ENCODE results near the gene MT2A. TPM values are rescaled to one million over a fixed set of nuclear protein-coding genes. Genes with fewer than 3 reads are reported as not detected.
A peak's percentile ranks its signal among the peaks of the same experiment; 100 is the strongest.

MT2A gene
- total RNA-seq, 1 donor from 2014 or later = 34.0 TPM

- peak within 1 kb of the TSS; percentile 70 for H3K4me3 ChIP-seq (ENCODE audit: low read depth, low read length)
- no peaks in the 10 kb centered on the region for H3K27me3 ChIP-seq (ENCODE audit: control insufficient read depth, insufficient read depth, low read length)
- FAIRE-seq = no peak
- peak; percentile 50 for DNase-seq (ENCODE audit: low read depth)
- TF ChIP-seq, protein P1, sequence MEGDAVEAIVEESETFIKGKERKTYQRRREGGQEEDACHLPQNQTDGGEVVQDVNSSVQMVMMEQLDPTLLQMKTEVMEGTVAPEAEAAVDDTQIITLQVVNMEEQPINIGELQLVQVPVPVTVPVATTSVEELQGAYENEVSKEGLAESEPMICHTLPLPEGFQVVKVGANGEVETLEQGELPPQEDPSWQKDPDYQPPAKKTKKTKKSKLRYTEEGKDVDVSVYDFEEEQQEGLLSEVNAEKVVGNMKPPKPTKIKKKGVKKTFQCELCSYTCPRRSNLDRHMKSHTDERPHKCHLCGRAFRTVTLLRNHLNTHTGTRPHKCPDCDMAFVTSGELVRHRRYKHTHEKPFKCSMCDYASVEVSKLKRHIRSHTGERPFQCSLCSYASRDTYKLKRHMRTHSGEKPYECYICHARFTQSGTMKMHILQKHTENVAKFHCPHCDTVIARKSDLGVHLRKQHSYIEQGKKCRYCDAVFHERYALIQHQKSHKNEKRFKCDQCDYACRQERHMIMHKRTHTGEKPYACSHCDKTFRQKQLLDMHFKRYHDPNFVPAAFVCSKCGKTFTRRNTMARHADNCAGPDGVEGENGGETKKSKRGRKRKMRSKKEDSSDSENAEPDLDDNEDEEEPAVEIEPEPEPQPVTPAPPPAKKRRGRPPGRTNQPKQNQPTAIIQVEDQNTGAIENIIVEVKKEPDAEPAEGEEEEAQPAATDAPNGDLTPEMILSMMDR (IDR thresholded peaks at IDR 0.05; ENCODE audit: insufficient read depth, low read length, severe bottlenecking) = no peak
- no peaks in the 10 kb centered on the region for H3K36me3 ChIP-seq (ENCODE audit: control insufficient read depth, insufficient read depth, low read length)
These were observed 17.0 kb downstream of the MT2A start, which contains the start of gene MT1E for GRCh38 chr16:56625140-56625942. Gene MT1E, plus strand, starts transcription at chr16:56625781. Its CDS starts 71 bp downstream, at chr16:56625852.

- TF ChIP-seq, protein P1 (IDR thresholded peaks at IDR 0.05; ENCODE audit: insufficient read depth, low read length, severe bottlenecking) = no peak
- FAIRE-seq (no peak), DNase-seq (ENCODE audit: low read depth) (no peak)
- Histone ChIP-seq H3K36me3 (ENCODE audit: control insufficient read depth, insufficient read depth, low read length) (no peaks in the 10 kb centered on the region), H3K4me3 (ENCODE audit: low read depth, low read length) (peak overlapping the region; percentile 70), H3K27me3 (ENCODE audit: control insufficient read depth, insufficient read depth, low read length) (no peaks in the 10 kb centered on the region)
These were observed 17.7 kb downstream of the MT2A start for GRCh38 chr16:56625943-56626654.

GRCh38 chr16:56626685-56627084 is 18.3 kb downstream of the MT2A start:
- TF ChIP-seq, protein P1 (IDR thresholded peaks at IDR 0.05; ENCODE audit: insufficient read depth, low read length, severe bottlenecking) = no peak
- no peaks in the 10 kb centered on the region for H3K27me3 ChIP-seq (ENCODE audit: control insufficient read depth, insufficient read depth, low read length)
- H3K36me3 ChIP-seq (ENCODE audit: control insufficient read depth, insufficient read depth, low read length) = no peaks in the 10 kb centered on the region
- FAIRE-seq = no peak
- peak overlapping the region; percentile 70 for H3K4me3 ChIP-seq (ENCODE audit: low read depth, low read length)
- no peak for DNase-seq (ENCODE audit: low read depth)

- H3K4me3 ChIP-seq (ENCODE audit: low read depth, low read length) = no peak overlapping the region
- peaks cover 7% of the 10 kb centered on the region for H3K27me3 ChIP-seq (ENCODE audit: control insufficient read depth, insufficient read depth, low read length)
- DNase-seq (ENCODE audit: low read depth) (no peak), FAIRE-seq (no peak)
- TF ChIP-seq, protein P1 (IDR thresholded peaks at IDR 0.05; ENCODE audit: insufficient read depth, low read length, severe bottlenecking) = no peak
- no peaks in the 10 kb centered on the region for H3K36me3 ChIP-seq (ENCODE audit: control insufficient read depth, insufficient read depth, low read length)
These were observed 20.3 kb downstream of the MT2A start for GRCh38 chr16:56628486-56629350.

GRCh38 chr16:56629531-56629930 is 21.1 kb downstream of the MT2A start:
- no peaks in the 10 kb centered on the region for H3K36me3 ChIP-seq (ENCODE audit: control insufficient read depth, insufficient read depth, low read length)
- TF ChIP-seq, protein P1 (IDR thresholded peaks at IDR 0.05; ENCODE audit: insufficient read depth, low read length, severe bottlenecking) = no peak
- FAIRE-seq (no peak), DNase-seq (ENCODE audit: low read depth) (no peak)
- H3K27me3 ChIP-seq (ENCODE audit: control insufficient read depth, insufficient read depth, low read length) = peaks cover 8% of the 10 kb centered on the region
- H3K4me3 ChIP-seq (ENCODE audit: low read depth, low read length) = no peak overlapping the region

All from bronchial epithelial cell (primary cell).